ENCODE measurements around the gene GDPD3. TPM values are rescaled to one million over a fixed set of nuclear protein-coding genes. Genes with fewer than 3 reads are reported as not detected.

The GDPD3 gene
- total RNA-seq, 1 experiment from 2014 or later: 3.8 TPM

DNA sequence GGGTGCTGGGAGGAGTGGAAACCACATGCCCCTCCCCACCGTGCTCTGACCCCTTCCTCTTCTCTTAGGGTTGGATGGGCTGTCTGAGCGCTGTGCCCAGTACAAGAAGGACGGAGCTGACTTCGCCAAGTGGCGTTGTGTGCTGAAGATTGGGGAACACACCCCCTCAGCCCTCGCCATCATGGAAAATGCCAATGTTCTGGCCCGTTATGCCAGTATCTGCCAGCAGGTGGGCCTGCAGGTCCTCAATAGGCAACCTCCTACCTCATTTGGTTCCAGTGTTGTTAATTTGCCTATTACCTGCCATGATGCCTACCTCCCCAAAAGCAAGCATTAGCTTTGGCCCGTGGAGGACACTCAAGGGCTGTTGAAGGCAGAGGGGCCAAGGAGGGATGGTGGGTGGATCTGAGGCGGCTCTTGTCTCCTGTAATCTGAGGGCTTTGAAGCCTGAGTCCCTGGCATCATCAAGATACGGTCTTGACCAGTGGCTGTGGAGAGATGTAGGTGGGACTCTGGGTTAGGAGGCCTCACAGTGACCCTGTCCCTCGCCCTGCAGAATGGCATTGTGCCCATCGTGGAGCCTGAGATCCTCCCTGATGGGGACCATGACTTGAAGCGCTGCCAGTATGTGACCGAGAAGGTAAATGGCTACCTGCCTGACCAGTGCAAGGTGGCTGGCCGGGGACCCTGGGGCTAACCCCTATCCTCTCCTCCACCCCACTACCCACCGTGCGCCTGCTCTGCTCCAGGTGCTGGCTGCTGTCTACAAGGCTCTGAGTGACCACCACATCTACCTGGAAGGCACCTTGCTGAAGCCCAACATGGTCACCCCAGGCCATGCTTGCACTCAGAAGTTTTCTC lies 44.4 kb downstream of the GDPD3 start:
- peak overlapping the region in 2 of 3 experiments; percentile 57 to 70; a peak in 1 of 7 replicates for H3K27ac Mint-ChIP-seq
- Histone ChIP-seq H3K79me2 (ENCODE audit: insufficient read depth, low read length) (peaks cover 12% of the 10 kb centered on the region; the same call in 1 of the 2 replicates), H3K4ac (ENCODE audit: low read depth, low read length) (no peak overlapping the region), H3K23me2 (ENCODE audit: insufficient read length, low read depth, low read length, poor library complexity, severe bottlenecking) (peaks cover 10% of the 10 kb centered on the region), H3K23ac (ENCODE audit: insufficient read length, low read depth, low read length) (no peak overlapping the region), H3K79me1 (ENCODE audit: insufficient read depth, low read depth, low read length, poor library complexity, severe bottlenecking) (peaks cover 7% of the 10 kb centered on the region), H2AFZ (ENCODE audit: low read length) (no peak overlapping the region), H3K56ac (ENCODE audit: insufficient read length, low read depth, low read length) (no peak overlapping the region), H3K4me1 (ENCODE audit: insufficient read depth, low read length) (no peaks in the 10 kb centered on the region; the same call in 1 of the 2 replicates), H3T11ph (ENCODE audit: low read length) (no peak overlapping the region), H3K27ac (ENCODE audit: insufficient read length, low read depth, low read length) (no peak overlapping the region), H3K18ac (ENCODE audit: insufficient read length, low read depth, low read length) (no peak overlapping the region), H3K14ac (ENCODE audit: insufficient read depth, low read length) (no peak overlapping the region), H3K9me3 (ENCODE audit: control insufficient read depth, low read depth, low read length) (no peaks in the 10 kb centered on the region), H4K20me1 (ENCODE audit: control insufficient read depth, insufficient read depth, insufficient read length) (no peaks in the 10 kb centered on the region), H4K5ac (ENCODE audit: insufficient read length, low read depth, low read length) (no peak overlapping the region), H3K4me2 (ENCODE audit: insufficient read depth, insufficient read length, low read length) (no peak overlapping the region), H3K9ac (ENCODE audit: extremely low read depth, insufficient read length, low read length) (no peak overlapping the region), H2BK5ac (ENCODE audit: insufficient read length, low read length) (no peak overlapping the region), H2AK5ac (ENCODE audit: insufficient read length, low read length) (no peak overlapping the region), H4K8ac (replicated peaks; ENCODE audit: insufficient read length, low read depth, low read length) (no peak overlapping the region), H4K91ac (ENCODE audit: insufficient read length, low read depth, low read length) (no peak overlapping the region), H2BK20ac (ENCODE audit: low read depth, low read length, poor library complexity, severe bottlenecking) (no peak overlapping the region), H2BK15ac (ENCODE audit: low read depth, low read length) (no peak overlapping the region), H2BK120ac (ENCODE audit: low read depth, low read length, poor library complexity, severe bottlenecking) (no peak overlapping the region), H3K27me3 (ENCODE audit: insufficient read depth, low read length) (no peaks in the 10 kb centered on the region), H2BK12ac (ENCODE audit: insufficient read length, low read depth, low read length) (no peak overlapping the region)
- H3K36me3 Mint-ChIP-seq (ENCODE audit: insufficient read depth in 1 of 3, low read depth in 3 of 3): peaks cover 51 to 72% (median 58%) of the 10 kb centered on the region in 3 experiments
- H3K4me3 Mint-ChIP-seq: peak overlapping the region in 1 of 2 experiments; percentile 50; a peak in 2 of 5 replicates
- H3K27me3 Mint-ChIP-seq (ENCODE audit: low read depth): no peaks in the 10 kb centered on the region; the same call in 1 of the 2 replicates
- TF ChIP-seq, protein P1, sequence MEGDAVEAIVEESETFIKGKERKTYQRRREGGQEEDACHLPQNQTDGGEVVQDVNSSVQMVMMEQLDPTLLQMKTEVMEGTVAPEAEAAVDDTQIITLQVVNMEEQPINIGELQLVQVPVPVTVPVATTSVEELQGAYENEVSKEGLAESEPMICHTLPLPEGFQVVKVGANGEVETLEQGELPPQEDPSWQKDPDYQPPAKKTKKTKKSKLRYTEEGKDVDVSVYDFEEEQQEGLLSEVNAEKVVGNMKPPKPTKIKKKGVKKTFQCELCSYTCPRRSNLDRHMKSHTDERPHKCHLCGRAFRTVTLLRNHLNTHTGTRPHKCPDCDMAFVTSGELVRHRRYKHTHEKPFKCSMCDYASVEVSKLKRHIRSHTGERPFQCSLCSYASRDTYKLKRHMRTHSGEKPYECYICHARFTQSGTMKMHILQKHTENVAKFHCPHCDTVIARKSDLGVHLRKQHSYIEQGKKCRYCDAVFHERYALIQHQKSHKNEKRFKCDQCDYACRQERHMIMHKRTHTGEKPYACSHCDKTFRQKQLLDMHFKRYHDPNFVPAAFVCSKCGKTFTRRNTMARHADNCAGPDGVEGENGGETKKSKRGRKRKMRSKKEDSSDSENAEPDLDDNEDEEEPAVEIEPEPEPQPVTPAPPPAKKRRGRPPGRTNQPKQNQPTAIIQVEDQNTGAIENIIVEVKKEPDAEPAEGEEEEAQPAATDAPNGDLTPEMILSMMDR (conservative IDR thresholded peaks at IDR 0.05): peak; percentile 53; the same call in 2 of the 3 replicates
- H3K4me1 Mint-ChIP-seq: peaks cover 11 to 22% of the 10 kb centered on the region in 2 experiments
- no peaks in the 10 kb centered on the region; a peak in 1 of 5 replicates for H3K9me3 Mint-ChIP-seq
- no peak for DNase-seq
- no CpG with 5 or more reads among the region's 17 CpGs for WGBS (ENCODE audit: extremely low coverage, insufficient read length, low lambda C conversion rate)

All from H9 (cell line).